GM18511 (cell line): ENCODE data around the gene ZNF660.
A peak's percentile ranks its signal among the peaks of the same experiment; 100 is the strongest.

Experiments
- ATAC-seq: cut with Tn5 transposase; IDR thresholded peaks from one replicate; pipeline ENCODE4 v1.9.1; 2021; ENCODE audit warnings: mild to moderate bottlenecking, moderate library complexity; ENCODE audit not compliant: unreplicated experiment

ZNF660 gene

GRCh38 chr3:44628716-44629115, 44.0 kb downstream of the ZNF660 start:
- no peak for ATAC-seq

DNA sequence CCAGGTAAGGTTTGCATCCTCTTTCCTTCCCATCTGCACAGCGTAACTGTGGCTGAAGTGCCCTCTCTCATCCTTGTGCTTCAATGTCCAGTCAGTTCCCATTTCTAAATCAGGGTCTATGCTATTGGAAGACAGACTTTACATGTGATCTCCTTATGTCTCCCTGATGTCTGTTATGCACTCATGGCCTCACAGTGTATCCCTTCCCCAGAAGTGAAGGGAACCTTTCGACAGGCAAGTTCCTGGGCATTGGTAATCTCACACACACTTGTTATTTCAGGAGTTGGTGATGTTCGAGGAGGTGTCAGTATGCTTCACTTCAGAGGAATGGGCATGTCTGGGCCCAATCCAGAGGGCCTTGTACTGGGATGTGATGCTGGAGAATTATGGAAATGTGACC, 47.4 kb downstream of the ZNF660 start:
- no peak for ATAC-seq

- no peak for ATAC-seq
Measured at GRCh38 chr3:44642337-44642736, 57.6 kb downstream of the ZNF660 start.

DNA sequence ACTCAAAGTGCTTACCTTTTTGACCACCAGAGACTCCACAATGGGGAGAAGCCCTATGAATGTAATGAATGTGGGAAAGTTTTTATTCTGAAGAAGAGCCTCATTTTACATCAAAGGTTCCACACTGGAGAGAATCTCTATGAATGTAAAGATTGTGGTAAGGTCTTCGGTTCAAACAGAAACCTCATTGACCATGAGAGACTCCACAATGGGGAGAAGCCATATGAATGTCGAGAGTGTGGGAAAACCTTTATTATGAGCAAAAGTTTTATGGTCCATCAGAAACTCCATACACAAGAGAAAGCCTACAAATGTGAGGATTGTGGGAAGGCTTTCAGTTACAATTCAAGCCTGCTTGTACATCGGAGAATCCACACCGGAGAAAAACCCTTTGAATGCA, 58.3 kb downstream of the ZNF660 start:
- no peak for ATAC-seq

DNA sequence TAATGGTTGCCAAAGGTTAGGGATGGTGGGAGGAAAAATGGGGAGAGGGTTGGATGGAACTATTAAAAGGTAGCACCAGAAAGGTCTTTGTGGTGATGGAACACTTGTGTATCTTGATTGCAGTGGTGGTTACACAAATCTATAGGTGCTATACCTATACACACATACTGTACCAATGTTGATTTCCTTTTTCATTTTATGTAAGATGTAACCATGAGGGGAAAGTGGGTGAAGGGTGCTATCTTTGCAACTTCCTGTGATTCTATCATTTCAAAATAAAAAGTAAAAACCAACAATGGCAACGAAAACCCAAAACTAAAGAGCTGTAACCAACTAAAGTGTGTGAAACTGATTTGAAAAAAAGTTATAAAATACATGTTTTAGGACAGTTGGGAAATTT, 63.0 kb downstream of the ZNF660 start:
- no peak for ATAC-seq

DNA sequence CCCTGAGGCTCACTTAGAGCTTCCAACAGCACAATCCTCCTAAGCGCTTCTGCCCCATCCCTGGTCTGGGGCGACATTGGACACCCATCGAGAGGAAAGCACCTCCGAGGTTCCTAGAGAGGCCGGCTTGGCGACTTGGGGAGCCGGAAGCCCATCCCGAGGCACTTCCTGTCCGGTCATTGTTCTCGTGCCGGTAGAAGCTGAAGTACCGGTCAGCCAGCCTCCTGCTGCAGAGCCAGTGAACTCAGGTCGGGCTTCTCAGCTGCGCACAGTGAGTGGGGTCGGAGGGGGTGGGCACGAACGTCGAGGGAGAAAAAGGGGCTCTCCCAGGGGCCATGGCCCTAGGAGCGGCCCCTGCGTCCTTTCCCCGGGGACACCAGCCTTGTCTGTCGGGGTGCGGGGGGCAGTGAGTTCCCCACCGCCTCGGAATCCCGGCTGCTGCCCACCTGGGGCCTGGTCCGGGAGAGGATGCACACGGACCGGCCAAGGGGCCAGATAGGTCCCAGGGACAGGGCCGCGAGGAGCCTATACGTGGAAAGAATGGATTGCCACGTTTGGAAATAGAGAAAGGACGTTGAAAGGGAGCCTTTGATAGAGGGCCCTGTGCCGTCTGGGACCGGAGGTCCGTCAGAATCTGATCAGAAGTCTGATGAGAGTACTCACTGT, 63.9 kb downstream of the ZNF660 start, which contains the start of gene ZNF35:
TSS of gene ZNF35 (plus strand) at position 169 of the 666 bp plus-strand sequence. CDS start 2,336 bp downstream, outside the sequence.
- peak; percentile 96 for ATAC-seq
